D721Med (cell line): ENCODE measurements around the gene EVA1A.

Experiments used
- DNase-seq: peaks from one replicate; pipeline ENCODE4 v3.0.0; 2011; ENCODE audit warnings: low spot score; ENCODE audit not compliant: insufficient read length
- FAIRE-seq: peaks from 2 replicates; lab custom pipeline; 2011; peaks lifted over from hg19 to GRCh38; lab: Jason Lieb, UNC
- TF ChIP-seq, protein P1 (sequence below): IDR thresholded peaks from 2 replicates; pipeline ENCODE4 v1.5.1; 2012; ENCODE audit warnings: mild to moderate bottlenecking, control low read depth; ENCODE audit not compliant: insufficient read depth; ENCODE audit errors: missing control alignments

EVA1A gene

GRCh38 chr2:75577280-75577679 lies 16.5 kb upstream of the EVA1A start:
- no peak for DNase-seq
- TF ChIP-seq, protein P1, sequence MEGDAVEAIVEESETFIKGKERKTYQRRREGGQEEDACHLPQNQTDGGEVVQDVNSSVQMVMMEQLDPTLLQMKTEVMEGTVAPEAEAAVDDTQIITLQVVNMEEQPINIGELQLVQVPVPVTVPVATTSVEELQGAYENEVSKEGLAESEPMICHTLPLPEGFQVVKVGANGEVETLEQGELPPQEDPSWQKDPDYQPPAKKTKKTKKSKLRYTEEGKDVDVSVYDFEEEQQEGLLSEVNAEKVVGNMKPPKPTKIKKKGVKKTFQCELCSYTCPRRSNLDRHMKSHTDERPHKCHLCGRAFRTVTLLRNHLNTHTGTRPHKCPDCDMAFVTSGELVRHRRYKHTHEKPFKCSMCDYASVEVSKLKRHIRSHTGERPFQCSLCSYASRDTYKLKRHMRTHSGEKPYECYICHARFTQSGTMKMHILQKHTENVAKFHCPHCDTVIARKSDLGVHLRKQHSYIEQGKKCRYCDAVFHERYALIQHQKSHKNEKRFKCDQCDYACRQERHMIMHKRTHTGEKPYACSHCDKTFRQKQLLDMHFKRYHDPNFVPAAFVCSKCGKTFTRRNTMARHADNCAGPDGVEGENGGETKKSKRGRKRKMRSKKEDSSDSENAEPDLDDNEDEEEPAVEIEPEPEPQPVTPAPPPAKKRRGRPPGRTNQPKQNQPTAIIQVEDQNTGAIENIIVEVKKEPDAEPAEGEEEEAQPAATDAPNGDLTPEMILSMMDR = no peak
- no peak for FAIRE-seq

DNA sequence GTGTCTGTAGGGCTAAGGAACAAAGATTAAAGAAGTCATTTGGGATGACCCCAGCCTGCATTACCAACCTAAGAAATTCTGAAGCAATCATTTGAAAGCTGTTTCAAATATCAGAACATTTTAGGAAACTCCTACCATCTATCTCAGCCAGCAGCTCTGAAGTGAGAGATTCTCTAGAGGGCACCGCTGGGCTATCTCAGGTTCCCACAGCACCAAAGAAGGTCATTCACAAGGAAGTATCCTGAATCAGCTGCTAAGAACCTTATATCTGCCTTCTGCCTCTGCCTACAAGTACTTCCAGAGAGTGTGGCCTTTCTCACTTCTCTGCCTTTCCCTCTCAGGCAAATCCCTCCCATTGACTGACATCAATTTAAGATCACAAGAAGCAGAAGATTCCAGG lies 13.4 kb upstream of the EVA1A start:
- no peak for FAIRE-seq
- TF ChIP-seq, protein P1 = no peak
- DNase-seq = no peak

DNA sequence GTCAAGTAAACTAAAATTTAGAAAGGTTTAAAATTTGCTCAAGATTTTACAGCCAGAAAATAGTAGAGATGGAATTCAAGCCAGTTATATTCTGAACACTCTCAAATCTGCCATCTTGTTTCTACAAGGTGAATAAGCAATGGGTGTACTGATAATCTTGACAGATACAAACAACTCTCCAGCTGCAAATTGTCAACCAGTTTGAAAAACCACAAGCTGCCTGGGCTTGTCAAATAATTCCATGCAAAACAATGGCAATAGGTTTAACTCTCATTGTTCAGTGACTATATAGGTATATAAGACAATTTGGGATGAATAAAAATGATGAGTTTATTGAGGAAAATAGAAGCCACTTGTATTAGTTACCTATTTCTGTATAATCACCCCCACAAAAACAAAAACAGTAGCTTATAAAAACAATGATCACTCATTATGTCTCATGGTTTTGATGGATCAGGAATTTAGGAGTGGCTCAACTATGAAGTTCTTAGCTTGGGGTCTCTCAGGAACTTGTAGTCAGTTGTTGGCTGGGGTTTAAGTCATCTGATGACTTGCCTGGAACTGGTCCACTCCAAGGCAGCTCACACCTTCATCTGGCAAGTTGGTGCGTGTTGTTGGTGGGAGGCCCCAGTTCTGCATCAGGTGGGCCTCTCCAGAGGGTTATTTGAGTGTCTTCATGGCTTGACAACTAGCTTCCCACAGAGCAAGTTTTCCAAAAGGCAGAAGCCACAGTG lies 12.6 kb upstream of the EVA1A start:
- FAIRE-seq (no peak), DNase-seq (no peak)
- TF ChIP-seq, protein P1 = no peak

DNA sequence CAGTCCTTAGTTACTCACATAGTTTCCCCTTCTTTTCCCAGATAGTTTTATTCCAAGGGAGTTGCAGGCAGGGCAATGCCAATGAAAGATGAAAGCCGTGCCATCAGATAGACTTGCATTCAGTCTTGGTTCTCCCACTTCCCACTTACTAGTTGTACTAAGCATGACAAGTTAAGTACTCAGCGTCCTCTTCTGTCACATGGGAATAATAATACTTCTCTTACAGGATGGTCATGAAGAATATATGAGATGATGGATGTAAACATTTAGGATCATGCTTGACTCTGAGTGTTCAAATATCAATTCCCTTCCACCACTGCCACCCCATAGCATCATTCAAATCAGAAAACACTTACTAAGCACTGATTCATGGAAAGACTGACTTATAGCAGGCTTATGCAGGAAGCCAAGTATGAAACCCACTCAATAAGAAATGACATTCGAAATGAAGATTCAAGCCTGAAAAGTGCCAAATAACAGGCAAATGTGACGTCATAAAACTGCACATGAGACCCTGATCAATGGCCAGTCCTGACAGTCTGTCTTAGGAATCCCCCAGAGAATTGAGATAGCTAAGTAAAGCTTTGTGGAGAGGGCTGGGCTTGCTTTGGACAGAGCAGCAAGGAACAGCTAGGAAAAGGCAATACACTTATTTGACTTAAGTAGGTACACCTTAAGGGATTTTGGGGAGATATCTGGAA lies 11.1 kb upstream of the EVA1A start:
- FAIRE-seq = no peak
- TF ChIP-seq, protein P1 = no peak
- no peak for DNase-seq

DNA sequence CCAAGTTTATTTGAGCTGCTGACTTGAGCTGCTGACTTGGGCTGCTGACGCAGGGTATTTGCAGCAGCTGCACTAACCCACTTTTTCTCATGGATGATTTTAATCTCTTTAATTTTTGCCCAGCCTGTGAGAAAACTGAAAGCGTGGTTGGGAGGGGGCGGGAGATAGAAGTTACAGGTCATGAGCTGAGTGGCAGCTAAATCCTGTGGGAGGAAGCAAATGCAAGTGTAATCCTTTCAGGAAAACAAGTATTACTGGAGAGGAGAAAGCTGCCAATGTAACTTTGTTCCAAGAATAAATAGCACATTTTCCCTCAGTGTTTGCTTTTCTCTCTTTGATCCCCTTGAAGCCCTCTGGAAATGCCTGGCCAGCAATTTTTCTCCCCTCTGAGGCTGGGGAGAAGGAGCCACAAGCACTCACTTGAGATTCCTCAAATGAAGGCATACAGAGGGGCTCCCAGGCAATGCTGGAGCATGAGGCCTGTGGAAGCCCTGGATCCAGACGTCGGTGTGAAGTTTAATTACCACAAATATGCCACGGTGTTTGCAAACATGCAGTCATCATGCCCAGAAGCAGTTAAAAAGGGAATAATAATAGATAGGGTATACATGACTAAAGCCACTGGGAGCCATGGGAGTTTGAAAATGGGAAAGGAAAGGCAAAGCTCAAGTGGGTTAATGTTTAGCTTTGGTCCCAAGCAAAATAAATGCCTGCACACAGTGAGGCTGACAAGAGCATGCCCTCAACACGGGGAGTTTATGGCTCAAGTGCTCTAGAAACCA lies 10.4 kb upstream of the EVA1A start:
- TF ChIP-seq, protein P1 = no peak
- no peak for DNase-seq
- FAIRE-seq = no peak

GRCh38 chr2:75570024-75570947 lies 9.5 kb upstream of the EVA1A start:
- no peak for DNase-seq
- TF ChIP-seq, protein P1 = no peak
- no peak for FAIRE-seq
